D721Med (cell line): ENCODE results near the gene ZMIZ1.

ENCODE experiments used
- DNase-seq: peaks from one replicate; pipeline ENCODE4 v3.0.0; 2011; ENCODE audit warnings: low spot score; ENCODE audit not compliant: insufficient read length
- FAIRE-seq: peaks from 2 replicates; lab custom pipeline; 2011; peaks lifted over from hg19 to GRCh38; lab: Jason Lieb, UNC
- TF ChIP-seq, protein P1 (sequence below): IDR thresholded peaks from 2 replicates; pipeline ENCODE4 v1.5.1; 2012; ENCODE audit warnings: mild to moderate bottlenecking, control low read depth; ENCODE audit not compliant: insufficient read depth; ENCODE audit errors: missing control alignments

The ZMIZ1 gene

DNA sequence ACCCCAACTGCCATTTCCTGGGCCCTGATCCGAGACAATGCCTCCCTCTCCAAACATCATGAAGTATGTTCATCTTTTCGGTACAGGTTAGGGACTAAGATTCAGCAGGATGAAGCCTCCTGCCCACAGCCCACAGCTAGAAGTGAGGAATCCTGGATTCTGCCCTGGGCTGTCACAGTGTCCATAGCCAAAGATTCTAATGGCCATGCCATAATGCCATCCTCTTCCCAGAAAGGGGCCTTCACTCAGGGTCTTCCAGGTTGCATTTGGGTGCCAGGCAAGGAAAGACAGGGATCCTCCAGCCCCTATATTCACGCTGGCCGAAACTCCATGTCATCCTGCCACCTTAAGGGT lies 15.7 kb upstream of the ZMIZ1 start:
- DNase-seq = no peak
- no peak for FAIRE-seq

DNA sequence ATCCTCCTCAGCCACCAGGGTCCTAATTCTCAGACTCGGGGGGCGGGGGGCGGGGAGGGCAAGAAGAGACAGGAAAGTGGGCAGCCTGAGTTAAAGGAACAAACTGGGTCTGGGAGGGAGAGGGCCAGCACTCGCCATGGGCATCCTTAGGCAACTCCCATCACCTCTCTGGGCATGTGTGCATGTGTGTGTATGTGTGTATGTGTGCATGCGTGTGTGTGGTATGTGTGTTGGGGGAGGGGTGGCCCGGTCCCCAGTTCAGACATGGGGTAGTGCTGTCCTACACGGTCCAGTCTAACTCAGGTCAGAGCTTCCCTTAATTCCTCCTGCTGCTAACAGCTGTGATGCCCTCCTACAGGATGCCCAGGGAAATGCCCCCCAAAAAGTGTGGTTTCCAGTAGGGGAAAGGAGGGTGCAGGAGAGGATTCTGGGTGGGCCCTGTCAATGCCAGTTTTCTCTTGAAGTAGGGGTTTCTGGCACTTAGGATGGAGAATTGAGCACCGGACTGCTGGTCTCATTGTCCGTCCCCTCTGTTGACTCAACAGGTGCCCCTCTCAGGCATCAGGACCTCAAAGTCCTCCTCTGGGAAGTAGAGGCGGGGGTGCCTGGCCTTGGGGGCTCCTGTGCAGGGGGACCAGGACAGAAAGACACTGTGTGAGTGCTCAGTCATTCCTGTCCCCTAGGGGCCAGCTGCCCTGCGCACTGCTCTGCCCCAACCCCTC lies 15.1 kb upstream of the ZMIZ1 start:
- DNase-seq (no peak), FAIRE-seq (no peak)
- TF ChIP-seq, protein P1, sequence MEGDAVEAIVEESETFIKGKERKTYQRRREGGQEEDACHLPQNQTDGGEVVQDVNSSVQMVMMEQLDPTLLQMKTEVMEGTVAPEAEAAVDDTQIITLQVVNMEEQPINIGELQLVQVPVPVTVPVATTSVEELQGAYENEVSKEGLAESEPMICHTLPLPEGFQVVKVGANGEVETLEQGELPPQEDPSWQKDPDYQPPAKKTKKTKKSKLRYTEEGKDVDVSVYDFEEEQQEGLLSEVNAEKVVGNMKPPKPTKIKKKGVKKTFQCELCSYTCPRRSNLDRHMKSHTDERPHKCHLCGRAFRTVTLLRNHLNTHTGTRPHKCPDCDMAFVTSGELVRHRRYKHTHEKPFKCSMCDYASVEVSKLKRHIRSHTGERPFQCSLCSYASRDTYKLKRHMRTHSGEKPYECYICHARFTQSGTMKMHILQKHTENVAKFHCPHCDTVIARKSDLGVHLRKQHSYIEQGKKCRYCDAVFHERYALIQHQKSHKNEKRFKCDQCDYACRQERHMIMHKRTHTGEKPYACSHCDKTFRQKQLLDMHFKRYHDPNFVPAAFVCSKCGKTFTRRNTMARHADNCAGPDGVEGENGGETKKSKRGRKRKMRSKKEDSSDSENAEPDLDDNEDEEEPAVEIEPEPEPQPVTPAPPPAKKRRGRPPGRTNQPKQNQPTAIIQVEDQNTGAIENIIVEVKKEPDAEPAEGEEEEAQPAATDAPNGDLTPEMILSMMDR = no peak

More for the DNA sequence above, 15.7 kb upstream of the ZMIZ1 start:
- TF ChIP-seq, protein P1 = no peak

DNA sequence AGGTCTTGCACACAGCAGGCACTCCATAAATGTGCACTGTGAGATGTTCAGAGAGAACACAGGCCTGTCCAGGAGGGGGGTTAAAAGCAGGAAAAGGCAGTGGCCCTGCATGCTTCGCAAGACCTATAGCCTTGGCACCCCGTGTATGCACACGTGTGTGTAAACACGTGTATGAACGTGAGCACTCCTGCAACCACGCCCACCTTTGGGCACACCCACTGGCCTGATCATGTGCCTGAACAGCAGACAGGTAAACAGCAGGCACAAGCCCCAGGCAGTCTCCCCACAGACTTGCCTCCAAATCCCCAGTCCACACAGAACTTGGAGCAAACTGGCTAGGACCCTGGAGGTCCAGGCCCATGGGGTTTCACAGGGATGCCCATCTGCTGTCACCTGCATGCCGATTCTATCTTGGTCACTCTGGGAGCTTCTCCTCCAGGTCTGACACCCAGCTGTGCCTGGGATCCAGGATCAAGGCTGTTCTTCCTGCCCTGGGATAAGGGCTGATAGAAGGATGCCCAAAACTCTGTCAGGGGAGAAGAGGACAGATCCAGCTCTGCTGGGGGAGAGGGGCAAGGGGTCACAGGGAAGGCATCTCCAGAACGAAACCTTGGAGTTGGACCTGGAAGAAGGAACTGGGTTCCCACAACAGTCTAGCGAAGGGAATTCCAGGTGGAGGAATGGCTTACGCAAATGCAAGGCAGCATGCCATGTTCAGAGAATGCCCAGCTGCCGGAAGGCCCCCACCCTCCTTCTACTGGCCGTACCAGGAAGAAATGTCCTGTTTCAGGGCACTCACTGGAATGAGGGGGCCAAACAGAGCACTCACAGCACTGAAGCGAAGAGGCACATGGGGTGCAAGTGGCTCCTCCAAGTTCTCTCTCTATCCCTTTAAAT lies 14.3 kb upstream of the ZMIZ1 start:
- DNase-seq (no peak), FAIRE-seq (no peak)
- TF ChIP-seq, protein P1 = no peak

DNA sequence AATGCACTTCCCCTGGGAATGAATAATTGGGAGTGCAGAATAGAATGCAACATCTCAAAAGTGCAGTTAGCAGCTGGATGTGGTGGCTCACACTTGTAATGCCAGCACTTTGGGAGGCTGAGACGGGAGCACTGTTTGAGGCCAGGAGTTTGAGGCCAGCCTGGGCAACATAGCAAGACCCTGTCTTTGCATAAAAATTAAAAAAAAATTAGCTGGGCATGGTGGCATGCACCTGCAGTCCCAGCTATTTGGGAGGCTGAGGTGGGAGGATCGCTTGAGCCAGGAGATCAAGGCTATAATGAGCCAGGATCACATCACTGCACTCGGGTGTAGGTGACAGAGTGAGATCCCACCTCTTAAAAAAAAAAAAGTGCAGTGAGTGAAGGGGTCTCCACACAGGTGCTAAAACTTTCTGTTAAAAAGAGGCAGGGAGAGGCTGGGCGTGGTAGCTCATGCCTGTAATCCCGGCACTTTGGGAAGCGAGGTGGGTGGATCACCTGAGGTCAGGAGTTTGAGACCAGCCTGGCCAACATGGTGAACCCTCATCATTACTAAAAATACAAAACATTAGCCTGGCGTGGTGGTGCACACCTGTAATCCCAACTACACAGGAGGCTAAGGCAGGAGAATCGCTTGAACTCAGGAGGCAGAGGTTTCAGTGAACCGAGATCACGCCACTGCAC lies 13.5 kb upstream of the ZMIZ1 start:
- no peak for DNase-seq
- FAIRE-seq = no peak
- TF ChIP-seq, protein P1 = no peak

DNA sequence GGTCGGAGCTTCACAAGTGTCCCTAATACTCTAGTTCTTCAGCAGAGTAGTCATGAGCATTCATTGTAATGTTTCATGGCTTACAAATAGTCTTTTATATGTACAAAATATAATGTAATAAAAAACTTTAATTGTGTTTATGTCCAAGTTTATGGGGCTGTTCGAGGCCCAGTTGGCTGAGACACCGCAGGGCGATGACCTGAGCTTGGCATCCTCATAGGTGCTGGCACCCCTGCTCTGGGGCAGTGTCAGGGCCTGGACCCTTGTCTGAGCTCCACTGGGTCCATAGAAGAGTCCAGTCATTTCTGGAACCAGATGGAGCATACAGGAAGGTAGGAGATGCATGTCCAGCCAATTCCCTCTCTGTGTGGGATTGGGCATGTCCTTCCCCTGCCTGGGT lies 12.9 kb upstream of the ZMIZ1 start:
- DNase-seq = no peak
- FAIRE-seq = no peak
- TF ChIP-seq, protein P1 = no peak

DNA sequence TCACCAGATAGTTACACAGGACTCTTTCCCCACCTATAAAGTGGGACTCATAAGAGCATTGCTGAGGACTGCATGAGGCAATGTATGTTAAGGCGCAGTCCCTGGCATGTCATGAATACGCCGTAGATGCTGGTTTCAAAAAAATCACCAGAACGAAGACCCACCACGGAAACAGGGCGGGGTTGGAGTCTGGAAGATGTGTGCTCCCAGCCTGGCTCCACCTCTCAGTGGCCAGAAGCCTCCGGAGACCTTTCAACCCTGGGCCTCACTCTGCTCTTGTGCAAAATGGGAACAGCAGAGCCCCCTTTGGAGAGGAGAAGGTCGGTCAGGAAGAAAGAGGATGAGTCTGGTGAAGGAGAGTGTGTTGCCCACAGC lies 12.4 kb upstream of the ZMIZ1 start:
- DNase-seq = no peak
- no peak for FAIRE-seq
- TF ChIP-seq, protein P1 = no peak
